ENCODE results near the gene SIGLEC14.

Gene SIGLEC14

DNA sequence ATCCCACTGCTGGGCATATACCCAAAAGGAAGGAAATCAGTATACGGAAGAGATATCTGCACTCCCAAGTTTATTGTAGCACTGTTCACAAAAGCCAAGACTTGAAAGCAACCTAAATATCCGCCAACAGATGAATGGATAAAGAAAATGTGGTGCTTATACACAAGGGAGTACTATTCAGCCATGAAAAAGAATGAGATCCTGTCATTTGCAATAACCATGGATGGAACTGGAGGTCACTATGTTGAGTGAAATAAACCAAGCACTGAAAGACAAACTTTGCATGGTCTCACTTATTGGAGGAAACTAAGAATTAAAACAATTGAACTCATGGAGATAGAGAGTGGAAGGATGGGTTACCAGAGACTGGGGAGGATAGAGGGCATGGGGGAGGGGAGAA lies 6.5 kb upstream of the SIGLEC14 start:
- TF ChIP-seq, protein P1, sequence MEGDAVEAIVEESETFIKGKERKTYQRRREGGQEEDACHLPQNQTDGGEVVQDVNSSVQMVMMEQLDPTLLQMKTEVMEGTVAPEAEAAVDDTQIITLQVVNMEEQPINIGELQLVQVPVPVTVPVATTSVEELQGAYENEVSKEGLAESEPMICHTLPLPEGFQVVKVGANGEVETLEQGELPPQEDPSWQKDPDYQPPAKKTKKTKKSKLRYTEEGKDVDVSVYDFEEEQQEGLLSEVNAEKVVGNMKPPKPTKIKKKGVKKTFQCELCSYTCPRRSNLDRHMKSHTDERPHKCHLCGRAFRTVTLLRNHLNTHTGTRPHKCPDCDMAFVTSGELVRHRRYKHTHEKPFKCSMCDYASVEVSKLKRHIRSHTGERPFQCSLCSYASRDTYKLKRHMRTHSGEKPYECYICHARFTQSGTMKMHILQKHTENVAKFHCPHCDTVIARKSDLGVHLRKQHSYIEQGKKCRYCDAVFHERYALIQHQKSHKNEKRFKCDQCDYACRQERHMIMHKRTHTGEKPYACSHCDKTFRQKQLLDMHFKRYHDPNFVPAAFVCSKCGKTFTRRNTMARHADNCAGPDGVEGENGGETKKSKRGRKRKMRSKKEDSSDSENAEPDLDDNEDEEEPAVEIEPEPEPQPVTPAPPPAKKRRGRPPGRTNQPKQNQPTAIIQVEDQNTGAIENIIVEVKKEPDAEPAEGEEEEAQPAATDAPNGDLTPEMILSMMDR (conservative IDR thresholded peaks at IDR 0.05; ENCODE audit: low read depth, low read length), result no peak
- H2AFZ ChIP-seq (ENCODE audit: low read depth), result no peak overlapping the region
- no peaks in the 10 kb centered on the region for H3K36me3 ChIP-seq (ENCODE audit: insufficient read depth)
- no peak overlapping the region for H3K9ac ChIP-seq
- H3K27ac ChIP-seq, result no peak overlapping the region
- no peaks in the 10 kb centered on the region for H3K27me3 ChIP-seq (ENCODE audit: insufficient read depth, low read depth)
- no peak overlapping the region for H3K4me2 ChIP-seq
- no peaks in the 10 kb centered on the region for H3K4me1 ChIP-seq (ENCODE audit: low read depth, poor library complexity, severe bottlenecking)
- H4K20me1 ChIP-seq (ENCODE audit: insufficient read depth), result no peaks in the 10 kb centered on the region
- H3K4me3 ChIP-seq (IDR thresholded peaks at IDR 0.05; ENCODE audit: insufficient read depth, low read depth, low read length), result no peak overlapping the region
- H3K79me2 ChIP-seq (ENCODE audit: insufficient read depth, low read depth), result no peaks in the 10 kb centered on the region

DNA sequence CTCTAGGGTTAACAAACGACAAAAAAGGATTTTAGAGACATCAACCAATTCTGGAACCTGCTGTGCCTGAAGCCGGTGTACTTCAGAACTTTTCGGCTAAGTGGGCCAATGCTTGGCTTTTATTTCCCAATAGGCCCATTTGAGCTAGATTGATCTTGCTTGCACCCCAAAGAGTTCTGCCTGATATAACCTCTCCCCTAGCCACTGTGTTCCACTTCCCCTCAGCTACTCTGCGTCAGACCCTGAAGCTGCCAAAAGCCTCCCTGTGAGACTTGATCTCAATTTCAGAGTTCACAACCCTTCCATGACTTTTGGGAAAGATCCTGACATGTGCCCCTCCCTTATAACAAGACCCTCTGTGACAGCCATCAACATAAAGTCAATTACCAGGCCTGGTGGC lies 5.6 kb upstream of the SIGLEC14 start:
- no peaks in the 10 kb centered on the region for H3K4me1 ChIP-seq (ENCODE audit: low read depth, poor library complexity, severe bottlenecking)
- H2AFZ ChIP-seq (ENCODE audit: low read depth), result no peak overlapping the region
- H3K9ac ChIP-seq, result no peak overlapping the region
- H3K4me2 ChIP-seq, result no peak overlapping the region
- no peaks in the 10 kb centered on the region for H3K79me2 ChIP-seq (ENCODE audit: insufficient read depth, low read depth)
- no peaks in the 10 kb centered on the region for H4K20me1 ChIP-seq (ENCODE audit: insufficient read depth)
- no peaks in the 10 kb centered on the region for H3K36me3 ChIP-seq (ENCODE audit: insufficient read depth)
- no peak overlapping the region for H3K27ac ChIP-seq
- TF ChIP-seq, protein P1 (conservative IDR thresholded peaks at IDR 0.05; ENCODE audit: low read depth, low read length), result no peak
- no peaks in the 10 kb centered on the region for H3K27me3 ChIP-seq (ENCODE audit: insufficient read depth, low read depth)
- no peak overlapping the region for H3K4me3 ChIP-seq (IDR thresholded peaks at IDR 0.05; ENCODE audit: insufficient read depth, low read depth, low read length)

DNA sequence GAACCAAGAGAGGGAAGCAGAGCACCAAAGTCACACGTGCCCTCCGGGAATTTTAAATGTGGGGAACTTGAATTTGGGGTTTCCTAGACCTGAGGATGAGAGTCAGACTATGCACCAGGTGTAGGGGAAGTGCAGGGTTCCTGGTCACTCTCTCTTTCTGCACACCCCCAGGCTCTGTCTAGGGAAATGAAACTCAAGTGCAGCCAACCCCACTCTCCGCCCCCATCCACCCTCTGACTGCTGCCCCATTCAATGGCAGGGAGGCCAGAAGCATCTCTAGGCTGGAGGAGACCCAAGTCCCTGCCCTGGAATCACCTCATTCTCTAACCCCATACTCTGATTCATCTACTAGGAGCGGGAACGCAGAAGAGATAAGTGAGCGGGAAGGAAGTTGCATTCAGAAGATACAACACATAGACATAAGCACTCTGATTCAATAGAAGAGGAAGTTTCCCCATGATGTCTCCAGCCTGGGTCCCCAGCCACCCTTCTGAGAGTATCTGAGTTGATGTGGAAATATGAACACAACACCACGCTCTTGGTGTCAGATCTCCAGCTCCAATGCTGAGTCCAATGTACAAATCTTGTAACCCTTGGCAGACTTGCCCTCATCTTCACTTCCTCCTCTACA lies 4.7 kb upstream of the SIGLEC14 start:
- H3K27ac ChIP-seq, result no peak overlapping the region
- no peaks in the 10 kb centered on the region for H3K36me3 ChIP-seq (ENCODE audit: insufficient read depth)
- H2AFZ ChIP-seq (ENCODE audit: low read depth), result no peak overlapping the region
- TF ChIP-seq, protein P1 (conservative IDR thresholded peaks at IDR 0.05; ENCODE audit: low read depth, low read length), result no peak
- no peak overlapping the region for H3K4me2 ChIP-seq
- no peaks in the 10 kb centered on the region for H3K79me2 ChIP-seq (ENCODE audit: insufficient read depth, low read depth)
- no peaks in the 10 kb centered on the region for H4K20me1 ChIP-seq (ENCODE audit: insufficient read depth)
- no peak overlapping the region for H3K9ac ChIP-seq
- H3K4me1 ChIP-seq (ENCODE audit: low read depth, poor library complexity, severe bottlenecking), result no peaks in the 10 kb centered on the region
- H3K4me3 ChIP-seq (IDR thresholded peaks at IDR 0.05; ENCODE audit: insufficient read depth, low read depth, low read length), result no peak overlapping the region
- H3K27me3 ChIP-seq (ENCODE audit: insufficient read depth, low read depth), result no peaks in the 10 kb centered on the region

DNA sequence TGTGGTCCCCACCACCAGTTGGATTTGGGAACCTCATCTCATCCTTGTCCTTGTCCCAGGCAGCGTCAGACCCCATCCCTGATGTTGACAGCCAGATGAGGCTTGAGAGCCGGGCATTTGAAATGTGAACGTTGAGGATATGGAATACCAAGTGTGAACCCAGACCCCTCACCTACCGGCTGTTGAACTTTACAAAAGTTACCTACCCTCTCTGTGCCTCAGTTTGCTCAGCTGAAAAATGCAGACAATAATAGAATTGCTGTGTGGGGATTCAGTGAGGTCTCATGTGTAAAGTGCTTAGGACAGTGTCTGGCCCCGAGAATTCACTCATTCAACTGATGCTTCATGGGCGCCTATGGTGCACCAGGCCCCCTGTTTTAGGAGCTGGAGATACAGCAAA lies 693 bp upstream of the SIGLEC14 start:
- TF ChIP-seq, protein P1 (conservative IDR thresholded peaks at IDR 0.05; ENCODE audit: low read depth, low read length), result no peak
- no peak overlapping the region for H3K4me2 ChIP-seq
- H3K4me1 ChIP-seq (ENCODE audit: low read depth, poor library complexity, severe bottlenecking), result no peaks in the 10 kb centered on the region
- H3K79me2 ChIP-seq (ENCODE audit: insufficient read depth, low read depth), result no peaks in the 10 kb centered on the region
- H3K4me3 ChIP-seq (IDR thresholded peaks at IDR 0.05; ENCODE audit: insufficient read depth, low read depth, low read length), result no peak overlapping the region
- H3K27ac ChIP-seq, result no peak overlapping the region
- H3K36me3 ChIP-seq (ENCODE audit: insufficient read depth), result no peaks in the 10 kb centered on the region
- H3K9ac ChIP-seq, result no peak overlapping the region
- H4K20me1 ChIP-seq (ENCODE audit: insufficient read depth), result no peaks in the 10 kb centered on the region
- no peaks in the 10 kb centered on the region for H3K27me3 ChIP-seq (ENCODE audit: insufficient read depth, low read depth)
- no peak overlapping the region for H2AFZ ChIP-seq (ENCODE audit: low read depth)
